Measurements from ENCODE around the gene ZEB2.

DNA sequence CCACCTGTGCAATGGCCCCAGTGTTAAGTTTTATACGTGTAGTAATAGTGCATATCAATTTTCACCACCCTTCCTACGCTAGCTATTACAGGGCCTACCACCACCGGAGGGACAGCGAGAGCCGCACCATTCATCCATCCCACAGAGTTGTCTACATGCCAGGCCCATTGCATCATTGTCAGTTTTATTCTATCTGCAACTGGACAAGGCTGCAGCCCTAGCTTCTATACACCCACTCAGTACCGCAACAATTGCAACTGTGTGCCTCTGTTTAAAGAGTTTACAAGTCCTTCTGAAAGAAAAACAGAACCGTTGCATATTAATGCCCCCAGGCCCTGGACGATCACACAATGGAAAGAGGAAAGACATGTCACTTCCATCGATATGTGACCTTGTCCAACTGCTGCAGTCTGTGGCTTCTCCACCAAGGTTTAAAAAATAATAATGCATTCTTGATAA is 58.6 kb downstream of the ZEB2 start:
- TF ChIP-seq POLR2AphosphoS5 (IDR thresholded peaks at IDR 0.05) (no peak), POLR2A (IDR thresholded peaks at IDR 0.05) (no peak)

All from sigmoid colon (tissue), 4 donors.